ENCODE measurements around the gene INSYN2B. TPM values are rescaled to one million over a fixed set of nuclear protein-coding genes. Genes with fewer than 3 reads are reported as not detected.

INSYN2B gene
- total RNA-seq, 1 experiment from 2014 or later: 0.19 TPM

DNA sequence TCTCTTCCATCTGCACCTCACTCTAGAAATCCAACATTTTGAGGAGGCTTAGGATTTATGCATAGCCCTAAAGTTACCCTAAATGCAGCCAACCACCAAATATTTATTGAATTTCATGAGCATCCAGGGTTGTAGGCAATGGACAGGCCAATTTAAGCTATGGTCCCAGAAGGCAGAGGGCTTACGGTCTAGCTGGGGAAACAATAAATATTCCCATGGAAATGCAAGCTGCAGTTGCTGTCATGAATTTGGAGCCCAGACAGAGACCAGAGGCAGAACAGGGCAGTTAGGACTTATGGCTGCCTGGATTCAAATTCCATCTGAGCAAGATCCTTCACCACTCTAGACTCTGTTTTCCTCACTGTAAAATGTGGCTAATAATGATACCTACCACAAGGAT is 9.1 kb upstream of the INSYN2B start:
- intact Hi-C loops (cut with micrococcal nuclease): loop anchor here (10.0 kb wide), 3 partner anchors 135 to 1315 kb away; no protein-coding TSS in a partner anchor
- Mint-ChIP-seq H3K4me1 (ENCODE audit: insufficient read depth, unreplicated experiment) (no peaks in the 10 kb centered on the region), H3K4me3 (ENCODE audit: unreplicated experiment) (no peak overlapping the region), H3K27me3 (ENCODE audit: insufficient read depth, unreplicated experiment) (no peaks in the 10 kb centered on the region), H3K36me3 (ENCODE audit: insufficient read depth, unreplicated experiment) (no peaks in the 10 kb centered on the region), H3K27ac (ENCODE audit: low read depth, unreplicated experiment) (no peak overlapping the region), H3K9me3 (ENCODE audit: unreplicated experiment) (no peaks in the 10 kb centered on the region)
- no TSS peak for BruUV-seq (replicated peaks)
- no peak for DNase-seq (ENCODE audit: unreplicated experiment)
- CTCF ChIA-PET: interaction anchor here (4.3 kb wide), 1 partner anchor 9 kb away, joined by 32 read pairs; the partner anchor contains the start of gene INSYN2B
- TF ChIP-seq, protein P1, sequence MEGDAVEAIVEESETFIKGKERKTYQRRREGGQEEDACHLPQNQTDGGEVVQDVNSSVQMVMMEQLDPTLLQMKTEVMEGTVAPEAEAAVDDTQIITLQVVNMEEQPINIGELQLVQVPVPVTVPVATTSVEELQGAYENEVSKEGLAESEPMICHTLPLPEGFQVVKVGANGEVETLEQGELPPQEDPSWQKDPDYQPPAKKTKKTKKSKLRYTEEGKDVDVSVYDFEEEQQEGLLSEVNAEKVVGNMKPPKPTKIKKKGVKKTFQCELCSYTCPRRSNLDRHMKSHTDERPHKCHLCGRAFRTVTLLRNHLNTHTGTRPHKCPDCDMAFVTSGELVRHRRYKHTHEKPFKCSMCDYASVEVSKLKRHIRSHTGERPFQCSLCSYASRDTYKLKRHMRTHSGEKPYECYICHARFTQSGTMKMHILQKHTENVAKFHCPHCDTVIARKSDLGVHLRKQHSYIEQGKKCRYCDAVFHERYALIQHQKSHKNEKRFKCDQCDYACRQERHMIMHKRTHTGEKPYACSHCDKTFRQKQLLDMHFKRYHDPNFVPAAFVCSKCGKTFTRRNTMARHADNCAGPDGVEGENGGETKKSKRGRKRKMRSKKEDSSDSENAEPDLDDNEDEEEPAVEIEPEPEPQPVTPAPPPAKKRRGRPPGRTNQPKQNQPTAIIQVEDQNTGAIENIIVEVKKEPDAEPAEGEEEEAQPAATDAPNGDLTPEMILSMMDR (IDR thresholded peaks at IDR 0.05; ENCODE audit: unreplicated experiment): no peak
- POLR2A ChIA-PET: no interaction called here

DNA sequence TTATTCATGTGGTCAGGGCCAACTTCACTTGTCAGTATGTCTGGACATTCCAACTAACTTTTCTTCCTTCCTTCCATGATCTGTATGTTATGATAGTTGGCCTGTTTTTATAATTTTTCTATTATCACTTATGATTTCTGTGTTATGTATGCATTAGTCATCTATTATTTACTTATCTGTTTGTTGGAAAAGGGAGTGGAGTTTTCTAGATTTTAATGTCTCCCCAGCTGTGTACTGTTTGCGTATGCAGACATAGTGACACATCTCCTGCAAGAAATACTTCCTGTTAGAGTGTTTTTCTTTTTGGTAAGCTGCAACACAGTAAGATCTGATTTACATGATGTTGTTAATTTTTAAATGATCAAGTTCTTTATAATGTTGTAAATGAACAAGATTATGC is 8.7 kb upstream of the INSYN2B start:
- intact Hi-C loops (cut with micrococcal nuclease): loop anchor here (10.0 kb wide), 3 partner anchors 134 to 1314 kb away; no protein-coding TSS in a partner anchor
- DNase-seq (ENCODE audit: unreplicated experiment): no peak
- H3K9me3 Mint-ChIP-seq (ENCODE audit: unreplicated experiment): no peaks in the 10 kb centered on the region
- POLR2A ChIA-PET: no interaction called here
- TF ChIP-seq, protein P1 (IDR thresholded peaks at IDR 0.05; ENCODE audit: unreplicated experiment): no peak
- H3K27ac Mint-ChIP-seq (ENCODE audit: low read depth, unreplicated experiment): no peak overlapping the region
- H3K27me3 Mint-ChIP-seq (ENCODE audit: insufficient read depth, unreplicated experiment): no peaks in the 10 kb centered on the region
- no TSS peak for BruUV-seq (replicated peaks)
- no peaks in the 10 kb centered on the region for H3K4me1 Mint-ChIP-seq (ENCODE audit: insufficient read depth, unreplicated experiment)
- H3K4me3 Mint-ChIP-seq (ENCODE audit: unreplicated experiment): no peak overlapping the region
- CTCF ChIA-PET: interaction anchor here (0.6 to 4.3 kb wide), 2 partner anchors 9 to 197 kb away, joined by 3 to 32 read pairs; partner anchors contain the start of gene INSYN2B
- no peaks in the 10 kb centered on the region for H3K36me3 Mint-ChIP-seq (ENCODE audit: insufficient read depth, unreplicated experiment)

- Mint-ChIP-seq H3K36me3 (ENCODE audit: insufficient read depth, unreplicated experiment) (no peaks in the 10 kb centered on the region), H3K9me3 (ENCODE audit: unreplicated experiment) (no peaks in the 10 kb centered on the region), H3K27ac (ENCODE audit: low read depth, unreplicated experiment) (no peak overlapping the region), H3K27me3 (ENCODE audit: insufficient read depth, unreplicated experiment) (no peaks in the 10 kb centered on the region), H3K4me3 (ENCODE audit: unreplicated experiment) (no peak overlapping the region), H3K4me1 (ENCODE audit: insufficient read depth, unreplicated experiment) (no peaks in the 10 kb centered on the region)
- intact Hi-C loops (cut with micrococcal nuclease): loop anchor here (10.0 kb wide), 3 partner anchors 133 to 1313 kb away; no protein-coding TSS in a partner anchor
- ChIA-PET CTCF (interaction anchor here (0.6 to 4.3 kb wide), 5 partner anchors 8 to 197 kb away, joined by 3 to 32 read pairs (median 3); partner anchors contain the start of gene INSYN2B), POLR2A (no interaction called here)
- TF ChIP-seq, protein P1 (IDR thresholded peaks at IDR 0.05; ENCODE audit: unreplicated experiment): no peak
- BruUV-seq (replicated peaks): no TSS peak
- no peak for DNase-seq (ENCODE audit: unreplicated experiment)
These were observed 7.9 kb upstream of the INSYN2B start for GRCh38 chr5:169988206-169988605.

- TSS peak; percentile 32 for BruUV-seq (replicated peaks)
- intact Hi-C loops (cut with micrococcal nuclease): loop anchor here (1.0 to 10.0 kb wide), 7 partner anchors 69 to 1305 kb away; no protein-coding TSS in a partner anchor
- H3K36me3 Mint-ChIP-seq (ENCODE audit: insufficient read depth, unreplicated experiment): no peaks in the 10 kb centered on the region
- H3K27ac Mint-ChIP-seq (ENCODE audit: low read depth, unreplicated experiment): no peak overlapping the region
- no peaks in the 10 kb centered on the region for H3K27me3 Mint-ChIP-seq (ENCODE audit: insufficient read depth, unreplicated experiment)
- ChIA-PET POLR2A (interaction anchor here (0.6 to 3.2 kb wide), 5 partner anchors 263 to 399 kb away, joined by 3 to 18 read pairs (median 4); no protein-coding TSS in a partner anchor), CTCF (interaction anchor here (0.6 to 3.0 kb wide), 83 partner anchors 9 to 1305 kb away, joined by 3 to 39 read pairs (median 4); partner anchors contain the start of gene SPDL1)
- peaks cover 24% of the 10 kb centered on the region for H3K4me1 Mint-ChIP-seq (ENCODE audit: insufficient read depth, unreplicated experiment)
- H3K9me3 Mint-ChIP-seq (ENCODE audit: unreplicated experiment): no peaks in the 10 kb centered on the region
- peak overlapping the region; percentile 69 for H3K4me3 Mint-ChIP-seq (ENCODE audit: unreplicated experiment)
- no peak for DNase-seq (ENCODE audit: unreplicated experiment)
- TF ChIP-seq, protein P1 (IDR thresholded peaks at IDR 0.05; ENCODE audit: unreplicated experiment): no peak
These were observed 424 bp downstream of the INSYN2B start for GRCh38 chr5:169979871-169980270.

Measured in MCF 10A (cell line).